ENCODE measurements around the gene SLC24A4.

Gene SLC24A4

DNA sequence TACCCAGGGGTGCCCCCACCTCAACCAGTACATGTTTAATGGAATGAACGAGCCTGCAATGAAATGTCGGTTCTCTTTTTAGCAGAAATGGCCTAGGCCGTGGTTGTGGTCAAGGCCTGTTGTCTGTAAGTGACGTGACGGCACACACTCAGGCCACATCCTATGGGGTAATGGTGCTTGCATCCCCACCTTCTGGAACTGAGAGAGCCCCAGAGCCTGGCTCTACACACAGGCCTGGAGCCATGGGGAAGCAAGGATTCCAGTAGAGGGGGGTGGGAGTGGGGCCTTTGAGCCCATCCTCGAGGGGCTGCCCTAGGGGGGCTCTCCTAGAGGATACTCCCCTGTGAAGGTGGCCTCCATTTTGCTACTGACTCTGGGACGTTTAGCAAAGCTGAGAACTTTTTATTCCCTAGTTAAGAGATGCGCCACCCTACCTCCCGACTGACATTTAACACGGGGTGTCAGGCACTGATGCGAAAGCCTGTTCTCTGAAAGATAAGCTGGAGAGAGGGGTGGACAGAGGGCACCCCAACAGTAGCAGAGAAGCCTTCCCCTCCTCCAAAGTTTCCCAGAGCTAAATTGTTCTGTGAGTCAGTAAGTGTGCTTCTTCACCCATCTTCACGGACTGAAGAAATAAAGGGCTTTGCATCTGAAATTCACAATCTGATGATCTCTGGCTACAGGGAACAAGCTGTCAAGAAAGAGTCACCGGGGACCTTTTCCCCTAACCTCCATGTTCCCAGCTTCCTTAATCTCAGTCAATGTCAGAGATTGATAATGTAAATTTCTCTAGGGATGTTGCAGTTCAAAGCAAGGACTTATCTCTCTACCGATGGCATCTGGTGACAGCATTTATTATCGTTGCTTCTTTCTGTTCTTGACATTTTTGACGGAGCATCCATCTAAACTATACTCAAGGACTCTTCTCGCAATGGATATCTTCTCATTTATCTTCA lies 197.4 kb downstream of the SLC24A4 start:
- DNase-seq (ENCODE audit: low read depth) = no peak
- no peak for TF ChIP-seq CTCF (conservative IDR thresholded peaks at IDR 0.05; ENCODE audit: low read length)
- no peak overlapping the region for H3K4me3 ChIP-seq (ENCODE audit: low read length)

DNA sequence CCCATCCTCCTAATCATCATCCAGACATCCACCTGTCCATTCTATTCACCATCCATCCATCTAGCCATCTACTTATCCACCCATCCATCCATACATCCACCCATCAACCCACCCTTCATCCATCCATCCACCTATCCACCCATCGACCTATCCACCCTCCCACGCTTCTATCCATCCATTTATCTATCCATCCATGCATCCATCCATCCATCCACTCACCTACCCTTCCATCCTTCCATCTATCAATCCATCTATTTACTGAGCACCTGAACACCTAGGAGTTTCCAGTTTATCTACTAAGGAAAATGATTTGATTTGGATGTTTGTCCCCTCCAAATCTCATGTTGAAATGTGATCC lies 198.1 kb downstream of the SLC24A4 start:
- no peak for TF ChIP-seq CTCF (conservative IDR thresholded peaks at IDR 0.05; ENCODE audit: low read length)
- no peak for DNase-seq (ENCODE audit: low read depth)
- no peak overlapping the region for H3K4me3 ChIP-seq (ENCODE audit: low read length)

- no peak for TF ChIP-seq CTCF (conservative IDR thresholded peaks at IDR 0.05; ENCODE audit: low read length)
- DNase-seq (ENCODE audit: low read depth) = no peak
- no peak overlapping the region for H3K4me3 ChIP-seq (ENCODE audit: low read length)
Observed at GRCh38 chr14:92523752-92524151, 200.8 kb downstream of the SLC24A4 start.

GRCh38 chr14:92524602-92525185 lies 201.7 kb downstream of the SLC24A4 start:
- DNase-seq (ENCODE audit: low read depth) = no peak
- no peak for TF ChIP-seq CTCF (conservative IDR thresholded peaks at IDR 0.05; ENCODE audit: low read length)

DNA sequence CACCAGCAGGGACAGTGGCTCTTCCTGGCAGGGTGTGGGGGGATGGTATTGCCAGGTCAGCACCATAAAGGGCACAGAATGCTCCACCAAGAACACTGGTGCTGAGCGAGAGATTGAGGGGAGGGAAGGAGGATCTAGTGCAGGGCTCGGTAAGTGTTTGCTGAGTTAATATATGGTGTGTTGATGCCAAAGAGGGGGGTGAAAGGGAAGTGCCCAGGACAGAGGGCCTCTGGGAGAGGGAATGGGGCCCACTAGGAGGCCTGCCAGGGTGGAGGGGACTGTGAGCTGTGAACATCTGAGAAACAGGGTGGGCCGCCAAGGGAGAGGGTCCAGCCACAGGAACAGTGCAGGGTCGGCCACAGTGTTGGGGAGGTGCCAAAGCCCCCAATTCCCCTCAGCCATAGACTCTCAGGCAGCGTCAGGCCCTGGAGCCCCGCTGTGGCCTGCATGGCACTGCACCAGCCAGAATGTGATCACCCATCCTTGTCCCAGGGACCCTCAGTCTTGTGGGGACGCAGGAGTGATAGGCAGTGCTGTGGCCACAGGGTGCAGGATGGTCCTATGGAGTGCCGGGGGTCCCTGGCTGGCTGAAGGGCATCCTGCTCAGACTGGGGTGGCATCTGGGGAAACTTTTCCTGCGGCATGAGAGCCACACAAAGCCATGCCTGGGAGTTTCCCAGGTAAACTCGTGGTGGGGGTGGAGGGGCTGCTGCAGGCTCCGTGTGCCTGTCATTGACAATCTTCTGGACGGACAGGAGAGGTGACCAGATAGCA lies 202.5 kb downstream of the SLC24A4 start:
- no peak for DNase-seq (ENCODE audit: low read depth)
- TF ChIP-seq CTCF (conservative IDR thresholded peaks at IDR 0.05; ENCODE audit: low read length) = no peak
- H3K4me3 ChIP-seq (ENCODE audit: low read length) = no peak overlapping the region

More at GRCh38 chr14:92524602-92525185, 201.7 kb downstream of the SLC24A4 start:
- H3K4me3 ChIP-seq (ENCODE audit: low read length) = no peak overlapping the region

GRCh38 chr14:92527721-92528120 lies 204.8 kb downstream of the SLC24A4 start:
- H3K4me3 ChIP-seq (ENCODE audit: low read length) = no peak overlapping the region
- no peak for TF ChIP-seq CTCF (conservative IDR thresholded peaks at IDR 0.05; ENCODE audit: low read length)

More at GRCh38 chr14:92527721-92528120, 204.8 kb downstream of the SLC24A4 start:
- DNase-seq (ENCODE audit: low read depth) = no peak
